Activated CD8-positive, alpha-beta T cell treated with anti-CD3 and anti-CD28 coated beads, Interleukin-2, amount 10 ng/mL, durations not matched to agents 7 days and 5 days (primary cell): ENCODE measurements around the gene TMEM156. TPM values are rescaled to one million over a fixed set of nuclear protein-coding genes. Genes with fewer than 3 reads are reported as not detected.
"Not testable (repeated sequence)": the region's sequence is repeated elsewhere in the genome, so short reads cannot be mapped to it uniquely, and the experiment has no call there.

Experiments
- ATAC-seq: fragments of 150-1000 bp; cut with Tn5 transposase; one replicate; pipeline ENCODE4 v1.10.0; 2021; ENCODE audit warnings: moderate library complexity
- CTCF ChIA-PET: fragments of 350-600 bp; sonication (Branson Sonifier 250); formaldehyde crosslinking; loops from one replicate; lab custom pipeline; 2021; ENCODE audit warnings: antibody characterized with exemption; lab: Charles Lee
- POLR2A ChIA-PET: fragments of 350-600 bp; sonication (Branson Sonifier 250); formaldehyde crosslinking; loops from one replicate; lab custom pipeline; 2021; ENCODE audit warnings: antibody characterized with exemption; lab: Charles Lee
- DNase-seq: peaks from one replicate; pipeline ENCODE4 v3.0.0-alpha.2; 2020
- H3K27ac Mint-ChIP-seq: one replicate; pipeline ENCODE4 v1.8.0; 2021; ENCODE audit warnings: mild to moderate bottlenecking, mixed read lengths
- H3K27me3 Mint-ChIP-seq: one replicate; pipeline ENCODE4 v1.8.0; 2021; ENCODE audit warnings: low read depth, mixed read lengths
- H3K36me3 Mint-ChIP-seq: one replicate; pipeline ENCODE4 v1.8.0; 2021; ENCODE audit warnings: low read depth, mixed read lengths
- H3K4me1 Mint-ChIP-seq: one replicate; pipeline ENCODE4 v1.8.0; 2021; ENCODE audit warnings: low read depth, mixed read lengths
- H3K4me3 Mint-ChIP-seq: one replicate; pipeline ENCODE4 v1.8.0; 2021; ENCODE audit warnings: mild to moderate bottlenecking, mixed read lengths
- H3K9me3 Mint-ChIP-seq: one replicate; pipeline ENCODE4 v1.8.0; 2022; ENCODE audit warnings: mixed read lengths; ENCODE audit not compliant: insufficient read depth
- total RNA-seq, 2 experiments: library from RNA; stranded (reverse); gene quantifications; one replicate each; pipeline ENCODE4 v1.2.3, GENCODE V29; 2021

TMEM156 gene
- total RNA-seq, 2 experiments from 2014 or later = 12.4 to 14.1 TPM

DNA sequence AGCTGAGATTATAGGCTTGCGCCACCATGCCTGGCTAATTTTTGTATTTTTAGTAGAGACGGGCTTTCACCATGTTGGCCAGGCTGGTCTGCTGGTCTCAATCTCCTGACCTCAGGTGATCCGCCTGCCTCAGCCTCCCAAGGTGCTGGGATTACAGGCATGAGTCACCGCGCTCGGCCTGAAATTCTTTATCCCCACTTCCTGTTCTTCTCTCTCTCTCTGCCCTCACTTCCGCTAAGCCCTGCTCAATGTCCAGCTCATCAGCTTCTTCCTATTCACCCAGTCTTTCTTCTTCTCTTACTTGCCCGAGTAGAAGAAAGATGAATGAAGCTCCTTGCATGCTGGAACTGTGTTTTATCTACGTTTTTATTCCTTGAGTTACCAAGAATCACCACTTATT is 43.9 kb downstream of the TMEM156 start:
- POLR2A ChIA-PET, H3K4me3 Mint-ChIP-seq, H3K27ac Mint-ChIP-seq, ATAC-seq, H3K27me3 Mint-ChIP-seq, H3K9me3 Mint-ChIP-seq, DNase-seq: not testable (repeated sequence)
- Mint-ChIP-seq H3K36me3 (peaks cover 40% of the 10 kb centered on the region), H3K4me1 (peaks cover 16% of the 10 kb centered on the region)
- CTCF ChIA-PET = interaction anchor here (1.4 kb wide), 1 partner anchor 57 kb away, joined by 3 read pairs; no protein-coding TSS in a partner anchor

DNA sequence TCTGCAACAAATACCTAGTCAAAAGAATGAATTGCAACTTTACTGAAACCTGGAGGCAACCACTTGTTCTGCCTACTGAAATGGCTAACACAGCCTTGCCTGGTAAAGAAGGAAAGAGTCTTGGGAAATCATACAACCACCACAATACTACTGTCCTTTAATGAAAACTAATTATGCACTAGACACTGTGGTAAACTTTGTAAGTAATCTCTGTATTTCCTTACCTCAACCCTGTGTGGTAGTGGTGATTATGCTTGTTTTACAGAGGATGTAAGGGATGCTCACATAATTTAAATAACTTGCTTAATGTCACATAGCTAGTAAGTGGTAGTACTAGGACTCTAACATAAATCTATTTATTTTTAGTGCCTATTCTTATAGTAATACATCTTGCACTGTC is 44.7 kb downstream of the TMEM156 start:
- H3K27me3 Mint-ChIP-seq = no peaks in the 10 kb centered on the region
- ATAC-seq (no peak), DNase-seq (no peak)
- no peak overlapping the region for H3K4me3 Mint-ChIP-seq
- CTCF ChIA-PET = interaction anchor here (1.4 kb wide), 1 partner anchor 58 kb away, joined by 3 read pairs; no protein-coding TSS in a partner anchor
- peaks cover 44% of the 10 kb centered on the region for H3K36me3 Mint-ChIP-seq
- no peak overlapping the region for H3K27ac Mint-ChIP-seq
- peaks cover 16% of the 10 kb centered on the region for H3K4me1 Mint-ChIP-seq
- H3K9me3 Mint-ChIP-seq = no peaks in the 10 kb centered on the region
- POLR2A ChIA-PET = interaction anchor here (0.6 to 0.7 kb wide), 2 partner anchors 9 to 37 kb away, joined by 3 to 4 read pairs; no protein-coding TSS in a partner anchor

GRCh38 chr4:38985410-38986100 is 46.7 kb downstream of the TMEM156 start:
- ChIA-PET POLR2A (interaction anchor here (0.6 kb wide), 1 partner anchor 441 kb away, joined by 3 read pairs; no protein-coding TSS in a partner anchor), CTCF (interaction anchor here (0.7 to 1.8 kb wide), 4 partner anchors 36 to 149 kb away, joined by 3 to 7 read pairs (median 4); no protein-coding TSS in a partner anchor)
- ATAC-seq (no peak), DNase-seq (no peak)
- Mint-ChIP-seq H3K4me1 (peaks cover 27% of the 10 kb centered on the region), H3K4me3 (no peak overlapping the region), H3K27ac (no peak overlapping the region), H3K36me3 (peaks cover 54% of the 10 kb centered on the region), H3K27me3 (no peaks in the 10 kb centered on the region), H3K9me3 (no peaks in the 10 kb centered on the region)

DNA sequence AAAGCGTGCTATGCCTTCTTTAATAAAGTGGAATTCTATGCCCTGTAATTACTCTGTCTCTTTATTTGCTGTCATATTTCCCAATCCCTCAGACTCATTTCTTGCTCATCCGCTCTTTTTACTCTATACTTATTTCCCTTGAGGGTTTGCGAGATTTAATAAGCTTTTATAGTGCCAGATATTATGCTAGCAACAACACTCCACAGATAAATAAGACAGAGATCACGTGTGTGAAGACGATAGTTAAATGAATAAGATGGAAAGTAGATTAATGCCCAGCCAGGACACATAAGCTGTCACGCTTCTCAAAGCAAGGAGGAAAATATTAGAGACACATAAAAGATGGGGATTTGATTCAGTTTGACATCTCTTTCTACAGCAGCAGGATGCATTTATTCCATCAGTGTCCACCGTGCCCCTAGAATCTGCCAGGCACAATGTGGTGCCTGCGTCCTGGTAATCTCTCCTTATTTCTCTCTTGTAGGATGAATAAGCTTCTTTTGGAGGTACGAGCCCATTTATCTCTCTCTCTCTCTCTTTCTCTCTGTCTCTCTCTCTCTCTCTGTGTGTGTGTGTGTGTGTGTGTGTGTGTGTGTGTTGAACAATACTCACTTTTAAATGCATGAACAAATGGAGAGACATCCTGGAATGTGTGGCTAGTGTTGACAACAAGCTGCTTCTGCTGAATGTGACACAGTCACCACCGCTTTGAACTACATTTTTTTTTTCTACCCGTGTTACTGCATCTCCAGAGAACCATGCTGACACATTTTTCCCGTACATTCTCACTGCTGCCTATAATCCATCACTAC is 48.2 kb downstream of the TMEM156 start:
- ChIA-PET POLR2A (interaction anchor here (0.6 kb wide), 1 partner anchor 16 kb away, joined by 3 read pairs; no protein-coding TSS in a partner anchor), CTCF (interaction anchor here (1.8 to 1.9 kb wide), 2 partner anchors 81 to 90 kb away, joined by 4 to 7 read pairs; no protein-coding TSS in a partner anchor)
- Mint-ChIP-seq H3K9me3 (no peaks in the 10 kb centered on the region), H3K4me3 (no peak overlapping the region), H3K4me1 (peaks cover 30% of the 10 kb centered on the region), H3K27me3 (no peaks in the 10 kb centered on the region), H3K27ac (no peak overlapping the region), H3K36me3 (peaks cover 59% of the 10 kb centered on the region)
- DNase-seq (no peak), ATAC-seq (no peak)

DNA sequence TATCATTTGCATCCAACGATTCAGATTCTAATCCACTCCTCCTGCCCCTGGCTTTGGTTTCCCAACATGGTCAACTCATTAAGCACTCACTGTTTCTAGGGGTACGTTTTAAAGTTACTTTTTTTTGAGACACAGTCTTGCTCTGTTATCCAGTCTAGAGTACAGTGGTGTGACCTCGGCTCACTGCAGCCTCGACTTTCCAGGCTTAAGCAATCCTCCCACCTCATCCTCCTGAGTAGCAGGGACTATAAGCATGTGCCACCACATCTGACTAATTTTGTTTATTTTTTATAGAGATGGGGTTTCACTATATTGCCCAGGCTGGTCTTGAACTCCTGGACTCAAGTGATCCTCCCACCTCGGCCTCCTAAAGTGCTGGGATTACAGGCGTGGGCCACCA is 48.9 kb downstream of the TMEM156 start:
- no peak for ATAC-seq
- Mint-ChIP-seq H3K36me3 (peaks cover 58% of the 10 kb centered on the region), H3K4me1 (peaks cover 30% of the 10 kb centered on the region), H3K27me3 (no peaks in the 10 kb centered on the region), H3K9me3 (no peaks in the 10 kb centered on the region), H3K27ac (no peak overlapping the region), H3K4me3 (no peak overlapping the region)
- DNase-seq = no peak
- ChIA-PET CTCF (interaction anchor here (1.9 kb wide), 1 partner anchor 90 kb away, joined by 4 read pairs; no protein-coding TSS in a partner anchor), POLR2A (no interaction called here)

DNA sequence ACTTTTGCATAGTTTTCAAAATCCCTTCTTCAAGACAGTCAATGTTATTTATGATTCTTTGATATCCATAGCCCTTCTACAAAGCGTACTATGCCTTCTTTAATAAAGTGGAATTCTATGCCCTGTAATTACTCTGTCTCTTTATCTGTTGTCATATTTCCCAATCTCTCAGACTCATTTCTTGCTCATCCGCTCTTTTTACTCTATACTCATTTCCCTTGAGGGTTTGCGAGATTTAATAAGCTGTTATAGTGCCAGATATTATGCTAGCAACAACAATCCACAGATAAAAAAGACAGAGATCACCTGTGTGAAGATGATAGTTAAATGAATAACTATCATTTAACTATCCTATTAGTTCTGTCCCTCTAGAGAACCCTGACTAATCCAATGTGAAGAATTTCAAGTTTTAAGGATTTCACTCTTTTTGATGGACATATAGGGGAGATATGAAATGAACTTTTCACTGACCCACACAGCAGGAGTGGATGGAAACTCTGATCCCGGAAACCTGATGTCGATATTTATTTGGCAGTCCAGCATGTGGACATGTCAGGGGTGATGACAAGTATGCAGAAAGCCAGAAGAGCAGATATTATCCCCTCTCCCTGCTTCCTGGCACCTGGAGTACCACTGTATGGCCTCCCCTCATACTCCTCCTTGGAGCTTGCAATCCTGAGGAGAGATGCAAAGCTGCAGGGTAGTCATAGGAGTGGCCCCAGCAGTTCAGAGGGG is 49.7 kb downstream of the TMEM156 start:
- Mint-ChIP-seq H3K9me3 (no peaks in the 10 kb centered on the region), H3K4me3 (no peak overlapping the region), H3K36me3 (peaks cover 60% of the 10 kb centered on the region), H3K27ac (no peak overlapping the region), H3K4me1 (peaks cover 27% of the 10 kb centered on the region), H3K27me3 (no peaks in the 10 kb centered on the region)
- ChIA-PET CTCF (no interaction called here), POLR2A (no interaction called here)
- ATAC-seq (no peak), DNase-seq (no peak)

DNA sequence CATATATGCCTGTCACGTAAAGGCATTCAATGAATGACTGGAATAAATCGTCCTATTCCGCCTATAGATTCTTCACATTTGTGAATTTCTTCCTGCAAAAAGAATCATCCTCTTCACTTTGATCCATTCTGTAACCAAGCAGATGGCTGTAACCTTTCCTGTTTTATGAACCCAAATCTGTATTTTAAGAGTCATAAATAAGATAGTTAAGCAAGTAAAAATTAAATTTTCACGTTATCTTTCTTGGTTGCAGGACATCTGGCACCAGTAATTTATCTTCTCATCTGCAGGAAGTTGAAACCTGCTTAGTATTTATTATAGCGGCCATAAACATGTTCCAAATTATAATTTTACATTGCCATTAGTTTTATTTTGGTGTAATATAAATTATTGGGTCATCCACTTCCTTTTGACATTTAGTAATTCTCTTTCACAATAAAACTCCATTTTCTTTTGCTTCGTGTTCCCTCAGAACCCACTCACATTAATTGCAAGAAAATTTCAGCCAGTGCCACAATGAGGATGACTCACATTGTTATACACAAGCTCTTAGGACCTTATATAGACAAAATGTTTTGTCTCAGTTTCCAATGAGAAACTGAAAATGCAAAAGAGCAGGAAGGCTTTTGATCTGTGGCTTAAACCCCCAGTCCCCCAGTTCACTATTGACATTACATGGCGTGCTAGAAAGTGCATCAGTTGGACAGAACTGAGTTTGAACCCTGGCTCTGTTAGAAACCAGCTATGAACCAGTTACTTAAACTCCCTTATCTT is 51.1 kb downstream of the TMEM156 start:
- Mint-ChIP-seq H3K36me3 (peaks cover 62% of the 10 kb centered on the region), H3K27me3 (no peaks in the 10 kb centered on the region), H3K27ac (peak overlapping the region; percentile 32), H3K9me3 (no peaks in the 10 kb centered on the region), H3K4me3 (no peak overlapping the region), H3K4me1 (peaks cover 21% of the 10 kb centered on the region)
- CTCF ChIA-PET = interaction anchor here (1.2 kb wide), 1 partner anchor 120 kb away, joined by 3 read pairs; no protein-coding TSS in a partner anchor
- ATAC-seq = no peak
- no peak for DNase-seq
- POLR2A ChIA-PET = no interaction called here

DNA sequence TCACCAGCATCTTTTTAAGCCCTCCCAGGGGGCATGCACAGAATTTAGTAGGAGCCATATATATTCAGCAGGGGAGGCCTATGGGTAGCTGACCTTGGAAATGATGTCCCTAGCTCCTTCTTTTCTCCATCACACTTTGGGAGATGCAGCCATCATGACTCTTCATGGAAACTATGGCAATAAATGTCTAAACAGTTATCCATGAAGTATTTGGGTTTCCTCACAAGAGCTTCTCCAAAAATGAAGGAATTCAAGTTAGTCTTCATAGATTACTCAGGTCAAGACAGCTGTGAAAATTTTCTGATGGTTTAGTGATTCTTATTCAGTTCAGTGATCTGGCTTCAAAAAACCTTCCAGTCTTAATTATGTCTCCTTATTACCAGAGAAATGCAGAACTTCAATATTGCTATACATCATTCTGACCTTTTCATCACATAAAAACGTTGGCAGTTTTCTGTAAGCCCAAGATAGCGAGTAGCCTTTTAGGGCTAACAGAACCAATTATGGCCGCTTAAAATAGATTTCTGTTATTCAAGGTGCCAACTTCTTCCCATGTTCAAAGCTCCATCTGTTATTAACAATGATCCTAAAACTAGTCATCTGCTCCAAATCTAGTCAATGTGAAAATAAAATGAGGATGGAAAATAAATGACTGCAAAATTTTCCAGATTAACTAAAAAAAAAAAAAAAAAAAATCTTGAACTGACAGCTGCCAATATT is 52.5 kb downstream of the TMEM156 start:
- H3K9me3 Mint-ChIP-seq = no peaks in the 10 kb centered on the region
- H3K4me3 Mint-ChIP-seq = no peak overlapping the region
- H3K36me3 Mint-ChIP-seq = peaks cover 57% of the 10 kb centered on the region
- no peaks in the 10 kb centered on the region for H3K27me3 Mint-ChIP-seq
- ATAC-seq (no peak), DNase-seq (no peak)
- no peak overlapping the region for H3K27ac Mint-ChIP-seq
- peaks cover 15% of the 10 kb centered on the region for H3K4me1 Mint-ChIP-seq
- ChIA-PET POLR2A (interaction anchor here (1.4 kb wide), 1 partner anchor 10 kb away, joined by 3 read pairs; no protein-coding TSS in a partner anchor), CTCF (interaction anchor here (1.3 kb wide), 1 partner anchor 119 kb away, joined by 4 read pairs; no protein-coding TSS in a partner anchor)

- peaks cover 15% of the 10 kb centered on the region for H3K4me1 Mint-ChIP-seq
- H3K36me3 Mint-ChIP-seq = peaks cover 53% of the 10 kb centered on the region
- DNase-seq = no peak
- no peak overlapping the region for H3K27ac Mint-ChIP-seq
- H3K4me3 Mint-ChIP-seq = no peak overlapping the region
- no peak for ATAC-seq
- ChIA-PET POLR2A (interaction anchor here (0.9 to 1.4 kb wide), 2 partner anchors 9 to 11 kb away, joined by 3 read pairs; no protein-coding TSS in a partner anchor), CTCF (interaction anchor here (1.3 kb wide), 1 partner anchor 119 kb away, joined by 4 read pairs; no protein-coding TSS in a partner anchor)
- H3K27me3 Mint-ChIP-seq = no peaks in the 10 kb centered on the region
- no peaks in the 10 kb centered on the region for H3K9me3 Mint-ChIP-seq
Observed at GRCh38 chr4:38979081-38979480, 53.1 kb downstream of the TMEM156 start.

GRCh38 chr4:38976308-38976707 is 55.9 kb downstream of the TMEM156 start:
- ChIA-PET POLR2A (no interaction called here), CTCF (no interaction called here)
- DNase-seq = no peak

More at GRCh38 chr4:38976308-38976707, 55.9 kb downstream of the TMEM156 start:
- no peaks in the 10 kb centered on the region for H3K9me3 Mint-ChIP-seq
- peaks cover 8% of the 10 kb centered on the region for H3K4me1 Mint-ChIP-seq
- no peak overlapping the region for H3K27ac Mint-ChIP-seq
- H3K27me3 Mint-ChIP-seq = no peaks in the 10 kb centered on the region
- H3K4me3 Mint-ChIP-seq = no peak overlapping the region
- H3K36me3 Mint-ChIP-seq = peaks cover 33% of the 10 kb centered on the region
- ATAC-seq = no peak
